ENCODE measurements around the gene FAM3A.
"Not testable (repeated sequence)": the region's sequence is repeated elsewhere in the genome, so short reads cannot be mapped to it uniquely, and the experiment has no call there.

The FAM3A gene, protein sequence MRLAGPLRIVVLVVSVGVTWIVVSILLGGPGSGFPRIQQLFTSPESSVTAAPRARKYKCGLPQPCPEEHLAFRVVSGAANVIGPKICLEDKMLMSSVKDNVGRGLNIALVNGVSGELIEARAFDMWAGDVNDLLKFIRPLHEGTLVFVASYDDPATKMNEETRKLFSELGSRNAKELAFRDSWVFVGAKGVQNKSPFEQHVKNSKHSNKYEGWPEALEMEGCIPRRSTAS

DNA sequence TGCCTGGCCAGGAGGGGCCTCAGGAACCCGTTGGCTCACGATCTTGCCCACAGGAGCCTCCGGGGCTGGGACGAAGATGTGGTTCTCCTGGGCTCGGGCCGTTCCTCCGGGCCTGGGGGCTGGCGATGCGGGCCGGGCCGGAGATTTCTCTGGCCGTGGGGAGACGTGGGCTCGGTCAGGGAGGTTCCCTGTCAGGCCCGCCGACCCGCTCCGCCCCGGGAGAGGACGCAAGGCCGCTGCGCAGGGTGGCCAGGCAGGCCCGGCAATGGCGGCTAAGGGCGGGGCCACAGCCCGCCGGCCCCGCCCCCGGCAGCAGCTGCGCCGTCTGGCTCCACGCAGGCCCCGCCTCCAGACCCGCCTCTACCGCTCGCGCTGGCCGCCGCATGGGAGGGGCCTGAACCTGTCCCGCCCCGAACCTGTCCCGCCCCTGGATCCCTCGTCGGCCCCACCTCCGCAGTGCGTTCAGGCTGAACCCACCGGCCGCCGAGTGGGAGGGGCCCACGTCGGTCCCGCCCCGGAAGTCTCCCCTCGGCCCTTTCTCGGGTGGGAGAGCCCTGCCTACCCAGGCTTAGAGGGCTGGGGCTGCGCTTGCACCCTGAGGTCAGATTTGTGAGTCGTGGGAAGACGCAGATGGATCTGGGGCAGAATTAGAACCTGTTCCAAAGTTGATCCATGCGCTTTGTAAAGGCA, at the start of gene FAM3A:
TSS of gene FAM3A (minus strand) at position 267 of the 690 bp plus-strand sequence. CDS start 460 bp downstream, outside the sequence.
- peaks cover 12% of the 10 kb centered on the region for H3K36me3 Mint-ChIP-seq
- H3K4me3 Mint-ChIP-seq, result peak within 1 kb of the TSS; percentile 82
- ATAC-seq, result peak; percentile 98
- no peaks in the 10 kb centered on the region for H3K9me3 Mint-ChIP-seq
- H3K27ac Mint-ChIP-seq, result peak within 1 kb of the TSS; percentile 83
- no peaks in the 10 kb centered on the region for H3K27me3 Mint-ChIP-seq
- H3K4me1 Mint-ChIP-seq, result peaks cover 23% of the 10 kb centered on the region

DNA sequence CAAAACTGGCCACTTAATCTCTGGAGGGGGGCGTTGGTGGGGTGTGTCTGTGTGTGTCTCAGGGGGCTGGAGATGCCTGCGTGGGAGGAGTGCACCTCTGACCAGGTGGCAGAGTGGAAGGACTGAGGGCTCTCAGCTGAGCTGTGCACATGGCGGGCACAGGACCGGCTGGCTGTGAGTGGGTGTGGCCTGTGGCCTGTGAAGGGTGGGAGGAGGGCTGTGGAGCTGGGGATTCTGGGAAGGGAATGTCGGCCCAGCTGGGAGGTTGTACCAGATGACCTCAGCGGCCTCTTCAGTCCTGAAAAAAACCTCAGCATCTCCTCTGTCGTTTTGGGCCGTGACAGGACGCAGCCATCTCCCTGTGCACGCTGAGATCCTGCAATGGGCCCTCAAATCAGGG, 46.3 kb upstream of the FAM3A start:
- not testable (repeated sequence) for ATAC-seq, H3K4me1 Mint-ChIP-seq, H3K27me3 Mint-ChIP-seq, H3K4me3 Mint-ChIP-seq, H3K27ac Mint-ChIP-seq, H3K9me3 Mint-ChIP-seq, H3K36me3 Mint-ChIP-seq

DNA sequence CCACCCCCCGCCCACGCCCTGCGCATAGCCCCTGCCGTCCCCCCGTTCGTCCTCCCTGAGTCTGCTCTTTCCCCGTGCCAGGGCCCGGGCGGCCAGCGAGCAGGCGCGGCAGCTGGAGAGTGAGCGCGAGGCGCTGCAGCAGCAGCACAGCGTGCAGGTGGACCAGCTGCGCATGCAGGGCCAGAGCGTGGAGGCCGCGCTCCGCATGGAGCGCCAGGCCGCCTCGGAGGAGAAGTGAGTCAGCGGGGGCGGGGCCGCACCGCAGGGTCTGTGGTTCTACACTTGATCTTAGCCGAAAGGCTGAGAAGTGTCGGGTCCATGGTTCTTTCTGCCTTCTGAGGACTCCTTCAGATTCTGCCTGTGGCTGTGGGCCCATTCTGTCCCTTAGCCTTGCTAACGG, 44.3 kb upstream of the FAM3A start:
- H3K9me3 Mint-ChIP-seq, ATAC-seq, H3K4me3 Mint-ChIP-seq, H3K27ac Mint-ChIP-seq, H3K27me3 Mint-ChIP-seq, H3K4me1 Mint-ChIP-seq, H3K36me3 Mint-ChIP-seq: not testable (repeated sequence)

DNA sequence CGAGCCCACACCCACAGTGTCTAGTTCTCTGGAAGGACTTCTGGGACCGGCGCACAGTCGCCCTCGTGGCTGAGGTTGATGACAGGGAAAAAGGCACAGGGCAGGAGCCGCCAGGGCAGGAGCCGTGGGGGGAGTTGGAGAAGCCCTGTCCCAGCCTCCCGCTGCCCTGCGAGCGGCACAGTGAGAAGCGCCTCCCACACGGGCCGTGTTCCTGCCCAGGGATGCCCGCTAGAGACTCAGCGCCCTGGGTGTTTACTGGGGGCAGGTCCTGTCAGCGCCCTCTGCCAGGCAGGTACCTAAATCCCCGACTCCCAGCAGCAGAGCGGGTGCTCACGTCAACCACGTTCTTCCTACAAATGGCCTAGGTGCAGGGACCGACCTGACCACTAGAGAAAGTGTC, 42.9 kb upstream of the FAM3A start:
- not testable (repeated sequence) for H3K4me3 Mint-ChIP-seq, H3K27me3 Mint-ChIP-seq, H3K4me1 Mint-ChIP-seq, ATAC-seq, H3K36me3 Mint-ChIP-seq, H3K27ac Mint-ChIP-seq, H3K9me3 Mint-ChIP-seq

DNA sequence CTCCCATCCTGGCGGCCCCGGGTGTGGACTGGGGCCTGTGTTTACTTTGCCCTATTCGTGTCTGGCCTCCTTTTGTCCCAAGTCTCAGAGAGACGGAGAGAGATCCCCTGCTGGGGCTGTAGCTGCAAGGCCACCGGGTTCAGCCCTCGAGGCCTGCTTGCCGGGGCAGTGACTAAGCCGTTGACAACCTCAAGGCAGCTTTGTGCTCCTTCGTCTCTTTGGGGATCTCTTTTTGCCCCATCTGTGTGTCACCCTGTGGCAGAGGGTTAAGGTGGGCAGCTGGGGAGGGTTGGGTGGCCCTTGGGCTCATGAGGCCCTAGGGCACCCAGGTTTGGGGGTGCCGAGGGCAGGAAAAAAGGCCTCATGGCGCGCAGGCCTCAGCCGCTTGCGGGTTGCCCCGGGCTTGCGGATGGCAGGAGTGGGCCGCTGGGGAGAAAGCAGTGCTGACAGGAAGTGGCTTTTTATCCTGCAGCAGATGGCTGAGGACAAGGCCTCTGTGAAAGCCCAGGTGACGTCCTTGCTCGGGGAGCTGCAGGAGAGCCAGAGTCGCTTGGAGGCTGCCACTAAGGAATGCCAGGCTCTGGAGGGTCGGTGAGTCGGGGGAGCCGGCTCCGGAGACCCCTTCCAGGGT, 42.1 kb upstream of the FAM3A start:
- not testable (repeated sequence) for H3K27ac Mint-ChIP-seq, H3K36me3 Mint-ChIP-seq, H3K27me3 Mint-ChIP-seq, H3K4me1 Mint-ChIP-seq, H3K9me3 Mint-ChIP-seq, H3K4me3 Mint-ChIP-seq, ATAC-seq

DNA sequence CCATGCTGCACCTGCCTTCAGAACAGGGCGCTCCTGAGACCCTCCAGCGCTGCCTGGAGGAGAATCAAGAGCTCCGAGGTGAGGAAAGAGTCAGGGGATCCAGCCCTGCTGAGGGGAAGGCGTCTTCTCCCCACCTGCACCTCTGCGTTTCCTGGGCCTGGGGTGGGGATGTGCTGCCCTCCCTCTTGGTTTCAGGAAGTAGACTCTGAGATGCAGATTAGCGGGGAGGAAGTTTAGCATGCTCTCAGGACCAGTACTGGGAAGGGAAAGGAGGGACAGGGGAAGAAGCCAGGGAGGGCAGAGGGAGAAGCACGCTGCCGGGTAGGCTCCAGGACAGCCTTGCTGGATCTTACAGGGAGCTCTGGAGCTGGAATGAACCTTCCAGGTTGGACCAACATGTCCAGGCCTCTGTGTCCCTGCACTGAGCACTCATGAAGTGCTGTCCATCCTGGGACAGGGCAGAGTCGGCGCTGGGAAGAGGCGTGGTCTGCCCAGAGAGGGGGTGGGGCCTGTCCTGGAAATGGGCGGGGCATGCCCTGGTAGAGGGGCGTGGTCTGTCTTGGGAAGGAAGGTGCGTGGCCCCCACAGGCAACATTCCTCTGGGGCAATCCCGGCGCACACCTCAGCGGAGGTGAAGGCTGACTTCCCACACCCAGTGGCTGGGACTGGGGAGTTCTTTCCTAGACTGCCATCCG, 36.2 kb upstream of the FAM3A start:
- not testable (repeated sequence) for H3K27me3 Mint-ChIP-seq, H3K9me3 Mint-ChIP-seq, ATAC-seq, H3K4me3 Mint-ChIP-seq, H3K27ac Mint-ChIP-seq
- Mint-ChIP-seq H3K36me3 (peaks cover 29% of the 10 kb centered on the region), H3K4me1 (peaks cover 43% of the 10 kb centered on the region)

DNA sequence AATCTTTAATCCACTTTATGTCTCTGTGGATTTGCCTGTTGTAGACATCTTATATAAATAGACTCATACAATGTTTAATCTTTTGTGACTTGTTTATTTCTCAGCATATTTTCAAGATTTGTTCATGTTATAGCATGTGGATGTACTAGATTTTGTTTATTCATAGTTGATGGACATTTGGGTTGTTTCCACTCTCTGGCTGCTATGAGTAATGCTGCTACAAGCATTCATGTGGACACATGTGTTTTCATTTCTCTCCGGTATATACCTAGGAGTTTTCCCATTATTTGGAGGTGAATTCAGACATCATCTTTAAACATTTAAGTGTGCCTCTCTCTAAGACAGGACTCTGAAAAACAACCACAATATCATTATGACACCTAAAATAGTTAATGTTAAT, 33.7 kb upstream of the FAM3A start:
- Mint-ChIP-seq H3K36me3 (peaks cover 29% of the 10 kb centered on the region), H3K4me1 (peaks cover 48% of the 10 kb centered on the region), H3K4me3 (peak overlapping the region; percentile 51), H3K27me3 (no peaks in the 10 kb centered on the region), H3K9me3 (no peaks in the 10 kb centered on the region), H3K27ac (peak overlapping the region; percentile 26)
- ATAC-seq, result no peak

DNA sequence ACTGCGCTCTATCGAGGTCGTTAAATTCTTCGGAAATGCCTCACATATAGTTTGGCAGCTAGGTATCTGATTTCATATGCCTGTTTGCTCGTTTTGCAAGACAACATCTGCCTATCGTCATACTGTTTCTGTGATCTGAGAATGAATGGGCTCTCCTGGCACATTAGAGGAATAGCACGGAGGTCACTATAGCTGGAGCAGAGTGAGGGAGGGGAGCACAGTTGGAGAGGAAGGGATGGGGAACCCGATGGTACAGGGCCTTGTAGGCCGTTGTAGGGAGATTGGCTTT, 31.9 kb upstream of the FAM3A start:
- Mint-ChIP-seq H3K9me3 (no peaks in the 10 kb centered on the region), H3K4me1 (peaks cover 51% of the 10 kb centered on the region), H3K27me3 (no peaks in the 10 kb centered on the region), H3K4me3 (peak overlapping the region; percentile 88), H3K27ac (peak overlapping the region; percentile 95), H3K36me3 (peaks cover 22% of the 10 kb centered on the region)
- no peak for ATAC-seq

DNA sequence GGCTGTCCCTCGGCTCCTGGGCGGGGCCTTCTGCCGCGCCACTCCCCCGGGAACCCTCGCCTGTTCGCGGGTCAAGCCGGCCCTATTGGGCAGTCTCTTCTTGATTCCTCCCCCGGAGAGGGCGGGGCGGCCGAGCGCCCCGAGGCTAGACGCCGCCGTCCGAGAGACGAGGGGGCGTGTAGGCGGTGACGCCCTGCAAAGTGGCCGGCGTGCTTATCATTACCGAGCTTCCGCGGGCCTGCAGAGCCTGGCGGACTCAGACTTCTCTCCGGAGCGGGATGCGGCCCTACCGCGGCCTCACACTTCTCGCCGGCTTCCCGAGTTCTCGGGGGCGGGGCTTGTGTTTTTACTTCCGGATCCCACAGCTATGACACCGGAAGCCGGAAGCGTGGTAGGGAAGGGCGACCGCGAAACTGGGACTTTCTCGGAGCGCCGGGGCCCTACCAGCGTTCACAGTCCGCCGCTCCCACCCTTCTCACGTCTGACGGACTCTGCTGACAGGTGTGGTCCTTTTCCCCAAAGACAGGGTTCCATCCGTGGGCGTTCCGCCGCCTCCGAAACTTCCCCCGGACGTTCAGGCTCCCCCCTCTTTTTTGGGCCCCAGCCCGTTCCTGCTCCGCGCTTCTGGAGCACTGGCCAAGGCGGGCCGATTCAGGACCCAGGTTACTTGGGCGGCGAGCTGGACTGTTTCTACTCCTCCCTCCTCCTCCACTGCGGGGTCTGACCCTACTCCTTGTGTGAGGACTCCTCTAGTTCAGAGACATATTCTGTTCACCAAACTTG, 31.4 kb upstream of the FAM3A start, which contains the start of gene IKBKG:
TSS of gene IKBKG (plus strand) at position 376 of the 783 bp plus-strand sequence. CDS start 4,383 bp downstream, outside the sequence.
- H3K27me3 Mint-ChIP-seq, result no peaks in the 10 kb centered on the region
- peaks cover 55% of the 10 kb centered on the region for H3K4me1 Mint-ChIP-seq
- no peaks in the 10 kb centered on the region for H3K9me3 Mint-ChIP-seq
- peak within 1 kb of the TSS; percentile 88 for H3K4me3 Mint-ChIP-seq
- peak; percentile 92 for ATAC-seq
- peaks cover 25% of the 10 kb centered on the region for H3K36me3 Mint-ChIP-seq
- peak within 1 kb of the TSS; percentile 95 for H3K27ac Mint-ChIP-seq

DNA sequence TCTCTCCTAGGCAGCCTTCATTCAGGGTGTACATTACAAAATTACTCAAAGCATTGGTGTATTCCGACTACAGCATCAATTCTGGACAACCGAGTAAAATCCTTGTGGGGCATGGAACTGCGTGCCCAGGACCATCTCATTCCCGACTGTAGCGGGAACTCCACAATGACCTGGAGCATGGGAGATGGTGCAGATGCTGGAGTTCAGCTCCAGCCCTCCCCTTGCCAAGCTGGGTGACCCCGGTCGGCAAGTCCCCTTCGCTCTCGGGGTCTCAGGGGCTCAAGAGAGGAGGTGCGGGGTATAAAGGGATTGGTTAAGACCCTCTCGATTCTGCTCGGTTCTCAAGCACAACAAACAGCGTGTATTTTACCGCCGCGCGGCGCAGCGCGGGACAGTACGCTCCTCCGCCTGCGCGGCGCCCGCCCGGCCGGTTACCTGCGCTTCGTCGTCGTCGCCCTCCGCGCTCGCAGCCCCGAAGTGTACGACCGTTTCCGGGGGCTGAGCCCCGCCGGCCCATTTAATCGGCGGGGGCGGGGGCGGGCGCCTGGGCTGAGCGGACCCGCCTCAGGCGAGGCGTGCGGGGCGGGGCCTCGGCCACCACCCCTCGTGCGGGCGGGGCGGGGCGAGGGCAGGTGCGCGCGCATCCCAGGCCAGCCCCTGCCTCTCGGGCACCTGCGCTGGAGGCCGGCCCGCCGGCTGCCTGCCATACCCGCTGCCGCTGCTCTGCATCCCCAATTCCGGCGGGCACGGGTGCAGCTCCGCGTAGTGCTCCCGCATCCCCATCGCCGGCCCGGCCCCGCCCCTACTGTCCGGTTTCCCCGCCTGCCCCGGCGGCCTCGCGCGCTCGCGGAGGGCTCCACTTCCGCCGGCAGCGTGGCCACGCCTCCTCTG, 30.6 kb upstream of the FAM3A start, which contains the start of gene G6PD:
TSS of gene G6PD (minus strand) at position 493 of the 891 bp plus-strand sequence. CDS start 691 bp downstream, outside the sequence.
- H3K4me1 Mint-ChIP-seq, result peaks cover 55% of the 10 kb centered on the region

DNA sequence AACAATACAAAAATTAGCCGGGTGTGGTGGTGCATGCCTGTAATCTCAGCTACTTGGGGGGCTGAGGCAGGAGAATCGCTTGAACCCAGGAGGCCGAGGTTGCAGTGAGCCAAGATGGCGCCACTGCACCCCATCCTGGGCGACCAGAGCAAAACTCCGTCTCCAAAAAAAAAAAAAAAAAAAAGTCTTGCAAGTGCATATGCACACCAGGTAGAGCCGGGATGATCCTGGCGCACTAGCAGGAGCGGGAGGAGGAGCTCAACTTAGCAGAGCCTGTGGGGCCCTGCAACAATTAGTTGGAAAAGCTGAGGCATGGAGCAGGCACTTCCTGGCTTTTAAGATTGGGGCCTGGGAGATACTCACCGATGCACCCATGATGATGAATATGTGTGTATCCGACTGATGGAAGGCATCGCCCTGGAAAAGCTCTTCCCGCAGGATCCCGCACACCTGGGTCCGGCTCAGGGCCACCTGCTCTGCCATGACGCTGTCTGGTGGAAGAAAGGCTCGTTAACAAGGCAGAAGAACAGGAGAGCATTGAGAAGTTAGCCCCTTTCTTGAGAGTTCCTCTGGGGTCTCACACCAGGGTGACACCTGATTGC, 29.7 kb upstream of the FAM3A start:
- peaks cover 49% of the 10 kb centered on the region for H3K4me1 Mint-ChIP-seq
- peaks cover 17% of the 10 kb centered on the region for H3K36me3 Mint-ChIP-seq
- peak overlapping the region; percentile 77 for H3K4me3 Mint-ChIP-seq
- H3K27me3 Mint-ChIP-seq, result no peaks in the 10 kb centered on the region
- no peak for ATAC-seq
- H3K9me3 Mint-ChIP-seq, result no peaks in the 10 kb centered on the region
- H3K27ac Mint-ChIP-seq, result peak overlapping the region; percentile 95

More for the DNA sequence above, 30.6 kb upstream of the FAM3A start, which contains the start of gene G6PD:
- H3K4me3 Mint-ChIP-seq, result peak within 1 kb of the TSS; percentile 88
- H3K27me3 Mint-ChIP-seq, result no peaks in the 10 kb centered on the region
- H3K36me3 Mint-ChIP-seq, result peaks cover 19% of the 10 kb centered on the region
- peak; percentile 84 for ATAC-seq
- H3K27ac Mint-ChIP-seq, result peak within 1 kb of the TSS; percentile 95
- no peaks in the 10 kb centered on the region for H3K9me3 Mint-ChIP-seq

DNA sequence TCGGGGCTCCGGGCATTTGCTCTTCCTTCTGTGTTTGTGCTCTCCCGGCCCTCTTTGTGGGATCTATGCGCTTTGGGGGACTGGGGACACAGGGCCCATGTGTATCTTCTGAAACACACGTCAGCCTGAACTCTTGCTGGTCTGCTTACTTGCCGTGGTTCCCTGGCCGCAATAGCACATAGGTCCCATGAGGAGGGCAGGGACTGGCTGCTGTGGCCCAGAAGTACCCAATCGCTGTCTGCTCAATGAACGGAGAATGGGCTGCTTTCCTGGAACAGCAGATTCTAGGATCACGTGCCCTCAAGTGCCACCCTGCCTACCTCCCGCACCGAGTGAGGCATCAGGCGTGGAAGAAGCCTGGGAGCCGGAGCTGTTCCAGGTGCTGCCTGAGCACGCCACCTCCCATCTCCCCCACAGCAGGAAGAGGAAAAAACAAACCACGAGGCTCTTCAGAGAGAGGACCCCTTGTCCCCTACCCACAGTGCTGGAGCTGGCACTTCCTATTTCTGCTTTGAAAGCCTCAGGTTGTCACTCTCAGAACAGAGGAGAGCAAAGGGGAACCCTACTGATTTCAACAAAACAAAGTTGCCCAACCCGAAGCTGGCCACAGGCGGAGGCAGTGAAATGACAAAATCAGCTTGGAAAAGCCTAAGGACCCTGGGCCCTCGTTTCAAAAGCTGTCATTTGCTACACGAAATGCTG, 26.8 kb upstream of the FAM3A start:
- peak; percentile 17 for ATAC-seq
- Mint-ChIP-seq H3K9me3 (no peaks in the 10 kb centered on the region), H3K4me3 (peak overlapping the region; percentile 78), H3K4me1 (peaks cover 32% of the 10 kb centered on the region), H3K27ac (peak overlapping the region; percentile 92), H3K36me3 (peaks cover 10% of the 10 kb centered on the region), H3K27me3 (no peaks in the 10 kb centered on the region)

All from stimulated activated memory B cell treated with anti-CD40 and anti-IgM and Interleukin-4, amounts not matched to agents 10 μg/mL and 1 μg/mL and 100 μg/mL, for 72 hours (primary cell).